ENCODE results near the gene ATP2B1. TPM values are rescaled to one million over a fixed set of nuclear protein-coding genes. Genes with fewer than 3 reads are reported as not detected.

ATP2B1 gene
- polyA plus RNA-seq, 1 donor: 88.1 TPM

DNA sequence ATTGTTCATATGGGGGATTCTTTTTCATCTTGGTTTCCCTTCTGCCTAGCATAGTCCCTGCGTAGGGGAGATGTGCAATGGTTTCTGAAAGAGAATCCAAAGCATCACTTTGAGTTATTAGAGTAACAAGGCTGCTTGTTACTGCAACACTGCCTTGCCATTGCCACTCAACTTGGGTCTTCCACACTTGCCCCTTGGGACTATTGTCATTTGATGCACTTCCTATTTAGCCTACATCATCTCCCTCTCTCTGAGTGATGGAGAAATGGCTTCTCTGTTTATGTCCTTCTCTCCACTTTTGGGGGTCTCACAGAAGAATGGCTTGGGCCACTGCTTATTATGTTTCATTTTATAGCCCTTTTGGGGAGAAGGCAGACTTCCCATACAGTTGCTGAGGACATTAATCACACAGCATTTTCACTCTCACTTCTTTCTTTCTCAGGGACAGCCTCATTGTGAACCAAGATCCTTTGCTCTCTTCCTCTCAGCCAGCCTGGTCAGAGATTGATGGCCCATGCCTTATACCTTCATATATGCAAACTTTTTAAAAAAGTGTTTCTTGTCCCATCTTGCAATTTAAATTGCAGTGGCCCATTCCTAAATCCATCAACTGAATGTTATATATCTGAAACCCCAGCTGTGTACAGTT is 131.9 kb downstream of the ATP2B1 start:
- DNase-seq: no peak

DNA sequence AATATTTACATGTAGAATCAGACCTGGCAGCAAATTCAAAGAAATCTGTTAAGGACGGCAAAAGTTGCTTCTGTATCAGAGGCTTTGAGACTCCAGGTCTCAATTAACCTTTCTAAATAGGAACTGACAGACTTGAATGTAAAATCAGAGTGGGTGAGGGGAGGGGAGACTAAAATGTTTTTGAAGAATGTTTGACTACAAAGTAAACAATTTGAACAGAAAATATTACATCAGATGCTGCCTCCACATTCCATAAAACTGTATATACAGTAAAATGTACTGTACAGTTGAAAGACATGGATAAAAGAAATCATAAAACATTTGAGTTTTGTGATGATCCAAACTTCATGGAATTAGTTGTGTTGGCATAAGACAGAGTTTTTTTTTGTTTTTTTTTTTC is 133.3 kb downstream of the ATP2B1 start:
- DNase-seq: no peak

DNA sequence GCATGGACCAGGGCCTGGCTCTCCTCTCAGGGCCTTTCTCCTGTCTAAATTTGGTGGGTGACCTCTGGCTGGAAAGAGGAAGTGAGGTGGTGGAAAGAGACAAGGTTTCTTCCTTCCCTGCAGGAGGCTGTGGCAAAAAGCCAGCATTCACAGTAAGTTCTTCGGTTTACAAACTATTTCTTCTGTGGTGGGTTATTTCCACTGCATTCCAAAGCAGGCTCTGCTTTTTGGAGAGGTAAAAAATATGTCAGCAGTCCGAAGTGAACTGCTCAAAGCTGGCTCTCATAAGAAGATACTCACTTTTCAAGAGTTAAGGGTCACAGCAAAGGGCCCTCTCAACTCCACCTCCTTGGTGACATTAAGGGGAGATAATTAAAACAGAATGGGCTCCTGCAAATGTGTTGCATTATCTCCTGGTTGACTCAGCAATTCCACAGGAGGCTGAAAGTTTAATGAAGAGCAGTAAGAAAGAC is 133.9 kb downstream of the ATP2B1 start:
- DNase-seq: peak; percentile 17

GRCh38 chr12:89573051-89573810 is 135.4 kb downstream of the ATP2B1 start:
- no peak for DNase-seq

DNA sequence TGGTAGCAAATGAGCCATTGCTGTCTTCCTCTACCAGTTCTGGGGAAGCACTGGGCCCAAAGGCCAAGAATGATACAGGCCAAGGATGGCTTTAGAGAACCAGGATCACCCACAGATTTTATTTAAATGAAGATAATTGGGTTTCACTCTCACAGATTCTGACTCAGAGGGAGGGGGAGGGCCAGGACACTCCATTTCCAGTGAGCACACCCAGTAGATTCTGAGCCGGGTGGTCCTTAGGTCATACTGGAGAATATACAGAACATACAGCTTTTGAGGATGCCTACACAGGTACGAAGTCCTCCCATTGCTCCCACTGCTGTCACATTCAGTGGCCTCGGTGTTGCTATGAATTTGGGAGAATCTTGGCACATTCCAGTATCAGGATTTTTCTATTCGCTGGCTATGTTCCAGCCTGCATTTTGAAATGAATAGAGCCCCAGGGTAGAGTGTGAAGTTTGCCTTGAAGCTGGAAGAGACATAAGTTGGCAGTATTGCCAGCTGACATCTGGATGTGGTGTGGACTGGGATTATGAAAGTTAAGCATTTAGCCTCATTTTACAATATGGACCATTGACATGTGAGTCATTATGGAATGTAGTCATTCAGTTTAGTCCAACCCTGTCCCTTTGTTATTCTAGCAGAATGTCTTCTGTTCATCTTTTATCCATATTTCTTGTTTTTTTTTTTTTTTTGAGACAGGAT is 137.0 kb downstream of the ATP2B1 start:
- DNase-seq: no peak

DNA sequence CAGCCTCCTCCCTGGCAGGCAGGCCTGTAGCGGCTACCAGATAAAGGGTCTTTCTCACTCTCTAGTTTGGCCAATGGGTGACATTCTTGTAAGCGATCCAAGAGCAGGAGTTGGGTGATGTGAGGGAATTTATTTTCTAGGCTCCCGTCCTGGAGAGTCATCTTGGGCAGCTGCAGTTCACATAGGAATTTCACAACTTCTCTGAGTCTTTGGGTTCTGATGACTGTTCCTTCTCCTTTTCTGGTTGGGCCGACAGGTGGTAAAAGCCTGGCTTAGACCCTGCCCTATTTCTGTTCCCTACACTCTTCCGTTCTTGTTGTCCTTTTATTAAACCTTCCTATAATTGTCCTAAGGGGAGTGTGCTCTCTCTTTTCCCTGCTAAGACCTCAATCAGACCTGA is 140.2 kb downstream of the ATP2B1 start:
- DNase-seq: no peak

DNA sequence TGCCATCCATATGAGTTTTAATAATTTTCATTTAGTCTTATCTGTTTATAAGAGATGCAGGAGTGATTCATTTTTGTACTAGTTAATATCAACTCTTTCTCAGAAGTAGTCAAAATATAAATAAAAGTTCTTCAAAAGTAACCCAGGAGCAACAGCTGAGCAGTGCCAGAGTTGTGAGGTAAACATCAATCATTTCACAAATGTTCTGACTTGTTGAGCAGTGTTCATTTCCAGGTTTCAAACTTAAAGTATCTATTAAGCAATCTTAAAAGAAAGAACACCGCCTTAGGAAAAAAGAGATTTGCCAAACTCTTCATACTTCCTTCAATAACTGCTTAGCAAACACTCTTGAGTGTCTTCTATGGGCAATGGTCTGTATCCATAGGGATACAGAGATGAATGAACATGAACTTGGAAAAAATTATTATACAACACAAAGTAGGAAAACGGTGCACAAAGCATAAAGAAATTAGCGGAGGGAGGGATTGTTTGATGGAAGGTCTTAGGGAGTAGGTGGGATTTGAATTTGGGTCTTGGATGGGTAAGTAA is 140.9 kb downstream of the ATP2B1 start:
- no peak for DNase-seq

DNA sequence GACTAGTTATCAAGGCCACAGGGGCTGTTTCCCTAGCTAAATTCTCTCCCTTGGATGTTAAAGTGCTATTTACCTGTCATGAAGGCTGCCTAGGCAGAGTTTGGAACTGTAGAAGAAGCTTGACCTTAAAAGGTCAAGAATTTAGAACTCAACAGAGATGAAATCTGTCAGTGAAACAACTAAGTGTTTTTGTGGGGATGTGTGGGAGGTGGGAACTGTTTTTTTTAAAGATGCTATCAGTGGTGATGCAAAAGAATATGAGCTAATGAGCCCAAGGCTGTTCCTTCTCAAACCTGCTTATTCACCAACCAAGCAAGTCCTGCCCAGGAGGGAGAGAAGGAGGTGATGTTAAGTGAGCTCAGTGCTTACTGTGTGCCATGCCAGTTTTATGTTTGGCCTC is 142.0 kb downstream of the ATP2B1 start:
- DNase-seq: no peak

DNA sequence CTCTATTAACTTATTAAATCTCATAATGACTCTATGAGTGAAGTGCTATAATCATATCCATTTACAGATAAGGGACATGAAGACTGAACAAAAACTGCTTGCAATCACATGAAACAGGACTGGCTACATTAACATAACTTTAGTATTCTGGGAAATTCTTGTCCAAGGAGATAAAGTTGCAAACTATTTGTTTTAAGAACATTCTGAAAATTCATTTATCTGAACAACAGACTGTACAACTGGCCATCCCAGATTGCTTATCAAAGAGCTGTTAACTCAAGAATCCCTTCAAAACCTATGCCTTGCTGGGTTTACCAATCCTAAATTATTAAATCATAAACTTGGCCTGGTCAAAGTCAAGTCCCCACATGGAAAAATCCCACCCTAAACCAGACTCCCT is 143.6 kb downstream of the ATP2B1 start:
- DNase-seq: no peak

- no peak for DNase-seq
These were observed 148.9 kb downstream of the ATP2B1 start for GRCh38 chr12:89559753-89560152.

- DNase-seq: no peak
These were observed 151.7 kb downstream of the ATP2B1 start for GRCh38 chr12:89556976-89557375.

GRCh38 chr12:89552376-89552775 is 156.3 kb downstream of the ATP2B1 start:
- DNase-seq: no peak

- no peak for DNase-seq
These were observed 156.9 kb downstream of the ATP2B1 start for GRCh38 chr12:89551747-89552146.

- DNase-seq: no peak
These were observed 161.5 kb downstream of the ATP2B1 start for GRCh38 chr12:89547101-89547500.

DNA sequence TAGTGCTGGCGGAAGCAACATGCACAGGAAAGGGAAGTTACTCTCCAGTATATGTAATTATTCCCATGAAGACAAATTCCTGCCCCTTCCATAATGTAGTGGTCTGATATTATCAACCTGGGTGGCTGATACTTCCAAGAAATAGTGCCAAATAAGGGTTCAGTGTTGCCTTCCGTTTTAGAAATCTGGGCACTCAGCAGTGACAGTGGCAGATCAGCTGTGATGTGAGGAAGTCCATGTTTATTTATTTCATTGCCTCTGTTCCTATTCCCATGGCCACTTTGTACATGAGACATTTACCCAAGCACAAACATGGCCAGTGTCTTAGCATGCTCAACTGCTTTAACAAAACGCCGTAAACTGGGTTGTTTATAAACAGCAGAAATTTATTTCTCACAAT is 162.5 kb downstream of the ATP2B1 start:
- no peak for DNase-seq

DNA sequence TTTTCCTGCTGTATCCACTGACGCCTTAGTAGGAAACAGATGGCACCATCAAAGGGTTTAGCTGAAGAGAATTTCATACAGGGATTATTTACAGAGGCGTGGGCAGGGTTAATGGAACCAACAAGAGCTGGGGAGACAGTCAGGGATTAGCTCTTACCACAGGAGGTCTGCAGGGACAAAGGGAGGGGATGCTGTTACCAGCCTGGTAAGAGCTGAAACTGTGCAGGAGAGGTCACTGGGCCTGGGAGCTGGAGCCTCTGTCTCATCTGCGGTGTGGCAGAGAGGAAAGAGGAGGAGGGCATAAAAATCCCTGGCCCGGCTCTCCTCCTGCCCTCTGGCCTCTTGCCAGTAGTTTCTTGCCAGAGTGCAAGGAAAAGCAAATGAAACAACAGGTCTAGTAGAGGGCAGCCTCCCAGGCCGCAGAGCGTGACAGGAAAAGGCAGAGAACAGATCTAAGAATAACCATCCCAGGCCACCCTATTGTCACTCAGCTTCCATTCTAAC is 163.9 kb downstream of the ATP2B1 start:
- no peak for DNase-seq

GRCh38 chr12:89544022-89544421 is 164.6 kb downstream of the ATP2B1 start:
- no peak for DNase-seq

DNA sequence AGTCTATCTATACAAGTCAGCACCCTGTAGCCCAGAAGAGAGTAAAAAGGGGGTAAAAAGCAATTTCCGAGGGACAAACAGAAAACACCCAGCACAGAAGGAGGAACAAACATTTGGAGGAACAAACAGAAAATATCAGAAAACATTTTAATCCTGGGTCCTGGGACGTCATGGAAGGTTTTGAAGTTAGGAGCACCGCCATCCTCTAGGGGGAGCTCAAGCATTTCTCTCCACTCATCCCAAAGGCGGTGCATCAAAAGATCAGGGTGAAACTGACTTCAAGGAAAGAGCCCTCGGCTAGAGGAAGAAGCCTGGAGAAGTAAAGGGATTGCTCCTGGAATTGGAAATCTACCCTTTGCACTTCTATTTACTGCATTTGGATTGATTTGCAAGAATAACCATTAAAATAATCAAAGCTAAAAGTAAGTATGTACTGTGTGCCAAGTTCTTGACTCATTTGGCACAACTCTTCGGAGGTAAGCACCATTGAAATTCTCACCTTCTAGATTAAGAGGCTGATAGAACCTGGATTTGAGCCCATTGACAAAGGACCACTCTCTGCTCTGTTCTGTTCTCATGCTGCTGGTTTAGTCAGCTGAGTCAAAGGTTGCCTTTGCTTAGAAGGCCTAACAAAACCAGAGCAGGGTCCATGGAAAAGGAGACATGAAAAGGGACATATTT is 165.6 kb downstream of the ATP2B1 start:
- DNase-seq: peak; percentile 74

- DNase-seq: no peak
These were observed 166.4 kb downstream of the ATP2B1 start for GRCh38 chr12:89542236-89542635.

- no peak for DNase-seq
These were observed 168.1 kb downstream of the ATP2B1 start for GRCh38 chr12:89540586-89540985.

GRCh38 chr12:89539426-89540223 is 169.0 kb downstream of the ATP2B1 start:
- no peak for DNase-seq

DNA sequence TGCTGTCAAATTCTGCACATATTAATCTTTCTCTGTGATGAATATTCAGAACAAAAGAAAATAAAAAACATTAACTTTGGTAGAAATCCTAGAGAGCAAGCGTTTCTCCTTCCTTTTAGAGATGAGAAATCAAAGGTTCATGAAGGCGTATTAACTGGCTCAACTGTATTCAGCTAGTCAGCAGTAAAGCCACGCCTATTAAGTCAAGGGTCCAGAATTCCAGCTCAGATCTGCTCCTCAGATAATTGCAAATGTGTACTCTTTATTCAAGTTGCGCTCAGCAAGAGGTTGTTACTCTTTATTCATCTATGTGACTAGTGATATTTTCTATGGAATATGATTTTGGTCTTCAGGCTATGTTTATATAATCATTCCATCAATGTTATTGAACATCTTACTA is 169.7 kb downstream of the ATP2B1 start:
- DNase-seq: no peak

Data from hindlimb muscle (tissue), 1 donor.